ENCODE data around the gene DRG2. TPM values are rescaled to one million over a fixed set of nuclear protein-coding genes. Genes with fewer than 3 reads are reported as not detected.

DRG2 gene
- total and polyA plus RNA-seq, 9 of the 15 experiments (the other 6 are each of a cell fraction or from before 2014, with no cell fraction given) = 6.6 to 36.7 (median 26.1) TPM

GRCh38 chr17:18108401-18109312 lies 20.9 kb downstream of the DRG2 start, which contains the start of gene MYO15A:
MYO15A (plus strand) TSS chr17:18108756; CDS start chr17:18118801, 10,045 bp downstream.
- peaks cover 0 to 4% of the 10 kb centered on the region in 2 experiments; a peak in 2 of 5 replicates for H3K4me1 ChIP-seq (replicated peaks in 1 of 2; ENCODE audit: control insufficient read depth in 2 of 2, insufficient read depth in 2 of 2, low read length in 2 of 2)
- POLR2A ChIA-PET = interaction anchor here (1.2 kb wide), 1 partner anchor 20 kb away, joined by 5 read pairs; the partner anchor contains the start of gene DRG2
- H3K79me2 ChIP-seq (ENCODE audit: control insufficient read depth, insufficient read depth, low read length) = no peaks in the 10 kb centered on the region
- BruUV-seq (replicated peaks) = no TSS peak
- peaks cover 3% of the 10 kb centered on the region; the same call in 1 of the 2 replicates for H4K20me1 ChIP-seq (replicated peaks; ENCODE audit: control insufficient read depth, insufficient read depth, low read length)
- H3K4me2 ChIP-seq (ENCODE audit: insufficient read depth, low read length) = no peak within 1 kb of the TSS
- 77% methylated on average over 12 of the region's 17 CpGs for WGBS (ENCODE audit: insufficient coverage, low coverage, missing lambda C conversion rate)
- H3K36me3 ChIP-seq (ENCODE audit: control insufficient read depth, insufficient read depth, low read length) = peaks cover 7% of the 10 kb centered on the region; the same call in 1 of the 3 replicates
- TF ChIP-seq RBBP5 (IDR thresholded peaks at IDR 0.05; ENCODE audit: borderline replicate concordance, insufficient read depth, low read length, poor library complexity, severe bottlenecking) = no peak
- no peak for TF ChIP-seq ZNF518B (CRISPR knock-in tag; IDR thresholded peaks at IDR 0.05)
- TF ChIP-seq DMBX1 (CRISPR knock-in tag; IDR thresholded peaks at IDR 0.05; ENCODE audit: borderline replicate concordance) = no peak
- TF ChIP-seq MAFG (tag; conservative IDR thresholded peaks at IDR 0.05) = no peak
- TF ChIP-seq HDAC3 (IDR thresholded peaks at IDR 0.05; ENCODE audit: borderline replicate concordance, partially characterized antibody) = no peak
- TF ChIP-seq HDAC2 (IDR thresholded peaks at IDR 0.05) = no peak
- TF ChIP-seq, protein P1, sequence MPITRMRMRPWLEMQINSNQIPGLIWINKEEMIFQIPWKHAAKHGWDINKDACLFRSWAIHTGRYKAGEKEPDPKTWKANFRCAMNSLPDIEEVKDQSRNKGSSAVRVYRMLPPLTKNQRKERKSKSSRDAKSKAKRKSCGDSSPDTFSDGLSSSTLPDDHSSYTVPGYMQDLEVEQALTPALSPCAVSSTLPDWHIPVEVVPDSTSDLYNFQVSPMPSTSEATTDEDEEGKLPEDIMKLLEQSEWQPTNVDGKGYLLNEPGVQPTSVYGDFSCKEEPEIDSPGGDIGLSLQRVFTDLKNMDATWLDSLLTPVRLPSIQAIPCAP (CRISPR knock-in tag; IDR thresholded peaks at IDR 0.05; ENCODE audit: borderline replicate concordance) = no peak
- no peak for TF ChIP-seq CHD4 (IDR thresholded peaks at IDR 0.05; ENCODE audit: insufficient read depth, insufficient replicate concordance, low read depth, low read length, poor library complexity, severe bottlenecking)
- H3K9me1 ChIP-seq (ENCODE audit: control insufficient read depth, insufficient read depth, low read length) = no peaks in the 10 kb centered on the region
- DNase-seq (ENCODE audit: extremely low read depth in 1 of 4, low spot score in 3 of 4) (no peak), FAIRE-seq (no peak), ATAC-seq (no peak)
- H3K9me3 ChIP-seq (replicated peaks; ENCODE audit: control insufficient read depth, insufficient read depth, low read depth, low read length) = no peaks in the 10 kb centered on the region
- no peak within 1 kb of the TSS for H3K27ac ChIP-seq (ENCODE audit: extremely low read depth, low read depth, low read length)
- CTCF ChIA-PET (ENCODE audit: low intra/inter-chr PET ratio) = no interaction called here
- no peak within 1 kb of the TSS for H3K4me3 ChIP-seq
- H2AFZ ChIP-seq (ENCODE audit: low read depth, low read length) = no peak within 1 kb of the TSS
- in situ Hi-C loops (cut with MboI) (no loop called here), intact Hi-C loops (cut with micrococcal nuclease) (no loop called here)
- H3K27me3 ChIP-seq (ENCODE audit: control insufficient read depth in 2 of 2, insufficient read depth in 2 of 2, low read length in 2 of 2) = no peaks in the 10 kb centered on the region
- H3K9ac ChIP-seq (ENCODE audit: insufficient read depth in 1 of 2, low read depth in 2 of 2, low read length in 2 of 2) = peak within 1 kb of the TSS in 1 of 2 experiments; percentile 52; a peak in 2 of 4 replicates
